SW 1271 (cell line): ENCODE results near the gene TNS1.

Source experiments
- DNase-seq, 2 experiments: peaks; one replicate each; lab custom pipeline; 2025; lab: John Stamatoyannopoulos, UW

Gene TNS1

DNA sequence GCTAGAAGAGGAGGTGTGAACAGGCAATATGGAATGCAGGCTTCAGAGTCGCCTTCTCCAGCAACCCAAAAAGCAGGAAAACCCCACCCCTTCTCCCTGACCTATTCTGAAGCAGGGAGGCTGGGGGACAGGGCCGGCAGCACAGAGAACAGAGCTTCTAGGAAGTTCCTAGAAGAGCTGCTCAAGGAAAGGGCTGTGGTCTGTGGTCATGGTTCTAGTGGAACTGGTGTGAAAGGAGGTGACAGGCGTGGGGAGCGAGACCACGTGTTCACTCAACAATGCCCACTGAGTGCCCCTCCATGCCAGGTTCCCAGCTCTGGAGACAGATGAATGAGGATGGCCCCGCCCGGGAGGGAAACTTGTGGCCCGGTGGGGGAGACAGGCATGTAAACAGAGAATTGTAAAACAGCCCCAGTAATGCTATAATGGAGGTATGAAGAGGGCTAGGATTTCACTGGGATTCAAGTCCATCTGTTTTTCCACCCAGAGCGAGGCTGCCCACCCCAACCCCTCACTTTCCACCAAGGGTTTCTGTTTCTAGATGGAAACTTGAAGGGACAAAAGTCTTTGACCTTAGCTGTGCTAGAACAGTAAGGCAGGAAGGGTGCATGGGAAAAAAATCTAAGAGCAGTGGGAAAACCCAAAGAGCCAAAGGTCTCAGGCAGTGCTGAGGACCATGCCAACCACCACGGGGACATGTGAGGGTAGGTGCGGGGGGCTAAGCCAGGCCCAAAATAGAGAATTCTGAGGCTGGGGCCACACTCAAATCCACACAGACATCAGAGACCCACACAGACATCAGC lies 71.8 kb downstream of the TNS1 start:
- no peak for DNase-seq

DNA sequence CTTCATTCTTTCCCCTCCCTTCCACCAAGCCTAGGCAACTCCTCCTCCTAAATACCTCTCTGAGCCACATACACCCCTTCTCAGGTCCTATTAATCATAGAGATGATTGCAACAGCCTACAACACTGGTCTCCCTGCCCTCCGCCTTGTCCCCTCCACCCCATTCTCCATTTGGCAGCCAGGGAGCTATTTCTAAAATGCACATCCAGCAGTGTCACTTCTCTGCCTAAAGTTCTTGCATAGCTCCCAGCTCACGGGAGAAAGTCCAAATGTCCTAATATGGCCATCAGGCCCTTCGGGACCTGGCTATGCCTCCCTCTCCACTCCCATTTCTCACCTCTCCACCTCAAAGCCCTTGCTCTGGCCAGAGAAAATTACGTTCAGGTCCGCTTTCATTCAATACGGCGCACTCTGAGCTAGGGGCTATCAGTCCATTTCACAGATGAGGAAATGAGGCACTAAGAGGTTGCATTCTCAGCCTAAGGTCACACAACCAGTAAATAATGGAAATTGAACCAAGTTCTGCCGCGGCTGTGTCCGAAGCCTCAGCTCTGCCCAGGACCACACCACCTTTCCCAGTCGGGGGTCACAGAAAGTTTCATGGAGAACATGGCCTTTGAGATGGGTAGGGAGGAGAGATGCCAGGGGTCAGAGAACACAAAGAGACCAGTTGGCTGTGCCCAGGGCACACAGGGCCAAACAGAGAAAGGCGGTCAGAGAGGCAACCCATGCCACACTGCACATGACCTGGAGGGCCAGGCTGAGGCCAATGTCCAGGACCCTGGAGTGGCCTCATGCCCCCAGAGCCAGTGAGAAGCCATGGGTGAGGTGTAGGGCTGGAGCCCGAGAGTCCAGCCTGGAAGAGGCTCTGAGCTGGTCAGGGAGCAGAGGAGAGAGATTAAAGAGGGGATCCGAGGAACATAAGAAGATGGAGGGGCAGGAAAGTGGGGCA lies 72.8 kb downstream of the TNS1 start:
- DNase-seq: no peak

DNA sequence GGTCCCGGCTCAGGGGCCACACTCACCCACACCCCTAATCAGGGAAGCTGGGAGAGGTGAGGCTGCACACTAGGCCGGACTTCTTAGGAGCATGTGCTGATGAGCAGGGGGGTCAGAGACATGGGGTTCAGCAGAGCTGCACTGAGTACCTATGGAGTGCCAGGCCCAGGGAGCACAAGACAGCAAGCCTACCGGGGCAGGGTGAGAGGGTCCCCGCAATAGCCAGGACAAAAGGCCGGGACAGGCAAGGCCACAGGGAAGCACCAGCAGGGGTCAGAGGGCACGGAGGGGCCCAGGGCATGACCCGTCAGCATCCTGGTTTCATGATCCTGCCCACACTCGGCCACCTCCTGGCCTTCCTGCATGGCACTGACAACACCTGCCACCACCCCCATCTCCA lies 73.5 kb downstream of the TNS1 start:
- no peak for DNase-seq

DNA sequence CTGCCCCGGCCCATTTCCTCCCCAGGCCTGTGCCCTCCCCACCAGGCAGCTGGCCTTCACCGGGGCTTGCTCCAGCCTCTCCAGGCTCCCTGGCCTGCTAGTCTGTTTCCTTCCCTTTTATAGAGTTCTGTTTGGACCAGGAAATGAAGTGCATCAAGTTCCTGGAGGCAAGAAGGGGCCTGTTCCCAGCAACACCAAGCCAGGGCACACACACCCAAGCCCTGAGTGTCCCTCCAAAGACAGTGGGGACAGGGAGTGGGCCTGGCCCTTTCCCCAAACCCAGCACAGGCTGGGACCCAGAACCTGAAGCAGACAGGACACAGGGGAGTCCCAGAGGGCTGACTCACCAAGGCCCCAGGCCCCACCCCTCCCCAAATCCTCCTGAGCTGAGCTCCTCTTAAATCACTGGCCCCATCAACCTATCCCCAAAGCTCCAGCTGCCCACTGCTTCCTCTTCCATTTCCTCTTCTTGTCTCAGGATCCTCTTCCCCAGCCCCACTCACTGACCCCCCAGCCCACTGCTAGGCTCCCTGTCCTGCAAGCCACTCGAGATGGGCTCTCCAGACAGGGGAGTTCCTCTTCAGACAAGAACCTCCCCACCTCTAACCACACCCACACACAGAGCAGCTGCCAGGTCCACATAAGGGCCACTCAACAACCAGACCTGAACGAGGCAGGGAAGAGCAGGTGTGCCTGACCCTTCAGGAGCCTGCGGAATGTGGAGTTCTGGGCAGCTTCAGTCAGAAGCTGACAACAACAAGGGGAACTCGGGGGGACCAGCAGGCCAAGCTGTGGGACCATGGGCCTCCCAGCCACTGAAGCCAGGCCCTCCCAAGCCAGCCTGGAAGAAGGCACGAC lies 74.2 kb downstream of the TNS1 start:
- DNase-seq: no peak

DNA sequence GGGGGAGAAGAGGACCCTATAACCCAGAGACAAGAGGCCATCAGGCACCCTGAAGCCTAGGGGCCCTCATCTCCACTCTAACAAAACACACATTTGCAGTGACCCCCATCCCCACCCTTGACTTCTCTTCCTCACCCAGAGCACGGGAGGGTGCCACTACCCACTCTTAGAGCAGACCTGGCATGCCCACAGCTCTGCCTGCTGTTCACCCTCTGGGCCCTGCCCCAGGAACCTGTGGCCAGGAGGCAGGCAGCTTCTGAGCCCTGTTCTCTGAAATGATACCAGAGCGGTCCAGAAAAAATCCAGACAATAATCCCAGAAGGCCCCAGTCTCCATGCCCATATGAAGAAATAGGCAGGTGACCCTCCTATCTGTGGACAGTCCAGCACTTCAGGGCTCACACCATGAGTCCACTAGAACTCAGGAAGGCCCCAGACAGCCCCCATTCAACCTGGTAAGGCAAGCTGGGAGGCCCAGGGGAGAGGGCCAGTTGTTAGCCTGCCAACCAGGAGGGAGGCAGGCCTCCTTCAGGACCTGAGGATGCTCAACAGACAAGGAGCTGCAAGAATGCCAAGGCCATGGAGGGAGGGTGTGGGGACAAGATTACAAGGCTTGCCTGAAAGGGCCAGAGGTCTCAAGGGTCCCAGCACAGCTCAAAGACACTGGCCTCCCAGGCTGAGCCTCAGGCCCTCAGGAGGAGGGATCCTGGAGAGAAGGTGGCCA lies 75.0 kb downstream of the TNS1 start:
- DNase-seq: no peak

DNA sequence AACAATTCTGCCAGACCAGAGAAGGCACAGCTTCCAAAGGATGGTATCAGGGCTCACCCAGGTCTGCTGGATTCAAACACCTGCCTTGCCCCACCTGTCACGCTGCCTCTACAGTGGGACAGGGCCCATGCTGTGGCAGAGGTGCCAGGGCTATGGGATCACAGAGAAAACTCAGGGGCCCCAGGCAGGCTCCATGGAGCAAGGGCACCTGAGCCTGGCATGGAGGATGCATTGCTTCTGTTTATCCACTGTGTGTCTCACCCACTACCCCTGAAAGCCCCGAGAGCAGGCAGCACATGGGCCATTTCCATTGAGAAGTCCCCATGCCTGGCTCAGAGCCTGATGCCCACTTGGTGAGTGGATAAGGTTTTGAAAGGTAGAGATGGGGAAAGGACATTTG lies 76.0 kb downstream of the TNS1 start:
- DNase-seq: no peak

DNA sequence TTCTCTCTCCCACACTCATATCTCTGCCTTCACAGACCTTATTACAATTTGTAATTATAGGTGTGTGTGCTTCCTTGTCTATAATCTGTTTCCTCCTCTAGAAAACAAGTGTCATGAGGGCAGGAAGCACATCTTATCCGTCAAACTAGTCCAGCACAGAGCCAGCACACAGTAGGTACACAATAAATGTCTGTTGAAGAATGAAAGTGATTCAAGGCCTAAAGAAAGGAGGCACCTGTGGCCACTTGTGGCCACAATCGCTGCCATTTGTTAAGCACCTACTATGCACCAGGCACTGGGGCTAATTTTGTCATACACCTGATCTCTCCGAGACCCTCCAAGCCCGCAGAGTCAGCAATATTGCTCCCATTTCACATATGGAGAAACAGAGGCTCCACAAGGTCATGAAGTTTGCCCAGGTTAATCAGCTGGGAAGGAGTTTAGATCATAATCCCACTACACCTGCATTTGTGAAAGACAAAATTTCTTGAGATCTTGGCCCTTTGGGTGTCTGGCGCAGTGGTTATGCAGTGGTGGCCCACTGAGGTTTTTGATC lies 78.4 kb downstream of the TNS1 start:
- no peak for DNase-seq

DNA sequence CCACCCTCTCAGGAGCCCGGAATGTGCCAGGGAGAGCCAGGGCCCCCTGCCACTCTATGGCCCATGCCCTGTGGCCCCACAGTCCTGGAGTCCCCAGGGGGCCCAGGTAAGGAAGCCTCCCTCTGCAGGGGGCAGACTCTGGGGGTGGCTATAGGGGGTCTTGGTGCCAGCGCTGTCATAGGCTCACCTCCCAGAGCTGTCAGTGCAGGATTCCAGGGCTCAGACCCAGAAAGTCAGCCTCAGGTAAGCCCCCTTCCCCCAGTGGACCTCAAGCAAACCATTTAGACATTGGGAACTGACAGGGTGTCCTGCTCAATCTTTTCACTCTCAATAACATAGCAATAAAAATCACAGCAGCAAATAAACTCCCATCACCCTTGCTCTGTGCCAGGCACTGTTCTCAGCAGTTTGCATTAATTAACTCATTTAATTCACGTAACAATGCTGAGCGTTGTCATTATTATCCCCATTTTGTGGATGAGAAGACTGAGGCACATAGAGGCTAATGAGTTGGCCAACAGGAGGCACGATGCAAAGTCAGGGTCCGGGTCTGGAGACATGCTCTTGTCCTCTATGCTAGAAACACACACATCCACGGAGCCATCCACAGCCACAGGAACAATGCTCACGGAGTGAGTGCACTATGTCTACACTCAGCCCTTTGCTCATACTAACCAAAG lies 79.6 kb downstream of the TNS1 start:
- no peak for DNase-seq

DNA sequence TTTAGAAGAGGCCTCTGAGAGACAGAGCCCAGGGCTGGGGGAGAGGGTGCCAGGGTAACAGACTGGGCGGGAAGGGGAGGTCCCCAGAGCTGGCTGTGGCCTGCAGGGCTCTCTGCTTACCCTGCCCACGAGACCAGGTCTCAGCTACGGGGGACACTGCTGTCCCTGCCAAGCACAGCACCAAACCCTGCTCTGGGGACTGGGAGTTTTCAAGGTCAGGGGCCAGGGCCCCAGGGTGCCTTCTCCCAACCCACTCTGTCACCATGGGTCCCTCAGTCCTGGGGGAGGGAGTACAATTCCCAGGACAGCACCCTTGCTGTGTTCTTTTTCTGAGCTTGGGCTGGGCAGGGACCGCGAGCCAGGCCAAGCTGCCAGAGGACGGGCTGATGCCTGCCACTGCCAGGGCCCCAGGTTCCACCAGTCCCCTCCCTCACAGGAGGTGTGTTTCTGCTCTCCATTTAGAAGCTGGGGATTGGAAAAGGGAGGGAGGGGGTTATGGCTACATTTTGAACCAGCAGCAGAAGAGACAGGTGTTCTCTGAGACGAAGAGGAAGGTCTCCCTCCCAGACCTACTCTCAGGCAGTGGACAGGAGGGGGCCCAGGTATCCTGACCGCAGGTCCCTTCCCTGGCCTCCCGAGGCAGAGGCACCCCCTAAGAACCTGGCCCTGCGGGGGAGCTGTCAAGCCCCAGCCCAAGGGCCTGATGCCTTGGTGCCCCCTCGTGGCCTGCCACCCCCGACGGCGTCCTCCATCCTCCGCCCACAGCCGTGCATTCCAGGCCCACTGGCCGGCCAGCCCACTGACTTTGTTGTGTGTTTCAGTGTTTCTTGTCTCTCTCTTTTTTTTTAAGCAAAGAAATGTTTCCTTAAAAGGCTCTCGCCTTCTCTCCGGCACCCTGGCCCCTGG lies 80.4 kb downstream of the TNS1 start:
- DNase-seq: no peak

DNA sequence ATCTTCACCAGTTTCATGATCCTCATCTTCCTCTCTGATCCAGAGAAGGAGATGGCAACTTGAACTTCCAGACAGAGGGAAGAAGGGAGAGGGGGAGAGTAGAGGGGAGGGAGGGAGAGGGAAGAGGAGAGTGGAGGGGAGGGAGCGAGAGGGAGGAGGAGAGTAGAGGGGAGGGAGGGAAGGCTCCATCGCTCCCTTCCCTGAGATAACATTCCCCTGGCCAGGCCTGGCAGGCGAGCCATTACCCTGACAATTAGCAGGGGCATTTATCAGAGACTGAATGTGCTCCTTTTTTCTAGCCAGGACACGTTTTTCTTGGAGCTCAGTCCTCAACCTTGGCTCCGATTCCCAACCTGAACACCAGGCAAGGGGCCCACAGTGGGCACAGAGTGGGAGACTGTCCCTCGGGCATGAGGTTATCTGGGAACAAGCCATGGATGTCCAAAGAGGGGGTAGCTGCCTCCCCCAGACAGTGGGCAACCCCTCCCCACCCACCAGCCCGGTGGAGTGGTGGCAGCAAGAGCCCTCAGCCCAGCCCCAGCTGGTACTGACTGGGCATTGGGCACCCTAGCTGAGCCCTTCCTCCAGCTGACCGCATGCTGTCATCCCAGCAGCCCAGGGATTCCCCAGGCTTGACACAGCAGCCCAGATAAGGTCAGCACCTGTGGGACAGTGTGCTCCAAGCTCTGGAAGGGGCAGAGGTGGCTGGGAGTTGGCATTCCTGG lies 81.8 kb downstream of the TNS1 start:
- no peak for DNase-seq

DNA sequence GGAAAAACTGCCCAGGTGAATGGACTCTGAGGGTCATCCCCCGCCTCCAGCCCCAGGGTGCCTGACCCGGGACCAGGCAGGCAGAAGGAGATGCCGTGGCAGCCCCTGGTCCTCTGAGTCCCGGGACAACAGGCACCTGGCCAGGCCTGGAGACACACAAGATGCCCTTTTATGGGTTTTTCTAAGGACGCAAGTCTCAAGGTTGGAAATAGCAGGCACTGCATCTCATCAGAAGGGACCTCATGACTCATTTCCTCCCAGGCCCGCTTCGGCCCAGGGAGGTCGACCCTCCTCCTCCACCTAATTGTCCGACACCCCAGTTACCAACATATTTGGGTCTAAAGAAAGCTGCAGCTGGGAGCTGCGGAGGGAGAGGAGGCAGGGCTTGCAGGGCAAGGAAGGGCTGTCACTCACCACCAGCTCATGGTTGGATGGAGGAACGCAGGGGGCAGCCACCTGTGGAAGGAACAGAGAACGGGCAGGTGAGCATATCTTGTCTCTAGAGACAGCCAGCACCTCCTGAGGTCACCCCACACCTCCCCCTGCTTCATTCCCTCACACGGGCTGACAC lies 82.9 kb downstream of the TNS1 start:
- DNase-seq: no peak

DNA sequence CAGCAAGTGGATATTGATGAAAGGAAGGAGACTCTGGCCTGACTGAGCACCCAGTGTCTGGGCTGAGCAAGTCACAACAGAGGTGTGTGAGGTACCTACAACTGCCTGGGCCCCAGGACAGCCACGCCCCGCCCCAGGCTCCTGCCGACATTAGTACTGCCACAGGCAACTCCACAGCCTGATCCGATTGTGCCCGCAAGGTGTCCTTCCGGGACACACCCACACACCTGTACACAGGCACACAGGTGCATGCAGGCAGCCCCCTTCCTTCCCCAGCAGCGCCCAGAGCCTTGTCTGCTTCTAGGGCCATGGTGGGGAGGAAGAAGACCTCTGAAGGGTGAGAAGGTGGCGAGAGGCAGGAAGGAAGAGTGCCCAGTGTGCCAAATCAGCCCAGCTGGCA lies 83.6 kb downstream of the TNS1 start:
- no peak for DNase-seq

DNA sequence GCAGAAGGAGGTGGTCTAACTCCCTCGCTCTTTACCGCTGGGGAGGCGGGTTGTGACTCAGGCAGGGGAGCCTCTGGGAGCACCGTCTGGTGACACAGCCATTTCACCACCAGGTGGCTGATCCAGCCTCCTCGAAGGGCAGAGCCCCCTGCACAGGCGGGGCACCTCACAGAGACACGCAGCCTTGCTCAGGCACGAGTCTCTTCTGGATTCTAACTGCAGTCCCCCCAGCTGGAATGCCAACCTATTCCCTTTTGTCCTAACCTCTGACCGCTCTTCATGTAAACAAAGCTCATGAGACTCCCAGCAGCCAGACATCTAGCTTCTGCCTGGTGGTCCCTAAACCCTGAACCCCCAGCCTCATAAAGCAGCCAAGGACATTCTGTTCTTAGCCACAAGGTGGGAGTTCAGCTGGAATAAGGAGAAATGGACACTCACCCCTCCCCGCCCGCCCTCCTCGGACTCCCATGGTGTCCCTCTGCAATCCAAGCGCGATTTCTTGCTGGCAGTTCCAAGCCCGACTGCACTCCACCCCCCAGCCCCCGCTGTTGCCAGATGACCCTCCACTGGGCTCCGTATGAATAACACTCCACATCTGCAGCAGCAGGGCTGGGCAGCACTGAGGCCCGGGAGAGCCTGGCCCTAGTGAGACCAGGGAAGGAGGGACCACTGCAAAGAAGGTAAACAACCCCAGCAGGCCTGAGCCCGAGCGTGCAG lies 84.3 kb downstream of the TNS1 start:
- DNase-seq: no peak

DNA sequence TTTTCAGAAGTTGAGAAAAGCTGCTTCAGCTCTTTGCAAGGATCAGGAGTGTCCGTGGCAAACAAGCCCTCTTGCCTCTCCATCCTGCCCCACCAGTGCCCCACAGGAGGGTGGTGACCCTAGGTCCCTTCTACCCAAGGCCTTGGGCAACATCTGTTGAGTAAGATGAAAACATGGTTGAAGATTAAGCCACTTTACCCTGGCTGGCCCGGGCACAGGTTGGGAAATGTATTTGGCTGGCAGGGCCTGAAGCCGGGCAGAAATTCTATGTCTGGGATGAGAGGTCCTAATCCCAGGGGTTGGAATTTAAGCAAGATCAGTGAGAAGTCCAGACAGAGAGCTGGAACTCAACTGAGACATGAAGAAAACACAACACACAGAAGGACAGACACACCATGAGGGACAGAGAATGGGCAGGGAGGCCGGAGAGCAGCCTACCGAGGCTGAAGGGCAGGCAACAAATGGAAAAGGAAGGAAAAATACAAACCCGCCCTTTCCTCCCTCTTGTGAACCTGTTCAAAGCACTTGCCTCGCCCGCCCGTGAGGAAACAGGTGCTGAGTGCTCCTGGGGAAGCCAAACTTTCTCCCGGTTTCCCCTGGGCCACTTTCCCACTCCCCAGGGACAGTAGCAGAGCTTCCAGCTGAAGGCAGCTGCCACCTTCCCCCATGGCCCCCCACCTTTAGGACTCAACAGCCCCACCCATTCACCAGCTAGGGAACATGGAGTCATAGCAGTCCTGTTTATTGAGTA lies 86.1 kb downstream of the TNS1 start:
- no peak for DNase-seq

DNA sequence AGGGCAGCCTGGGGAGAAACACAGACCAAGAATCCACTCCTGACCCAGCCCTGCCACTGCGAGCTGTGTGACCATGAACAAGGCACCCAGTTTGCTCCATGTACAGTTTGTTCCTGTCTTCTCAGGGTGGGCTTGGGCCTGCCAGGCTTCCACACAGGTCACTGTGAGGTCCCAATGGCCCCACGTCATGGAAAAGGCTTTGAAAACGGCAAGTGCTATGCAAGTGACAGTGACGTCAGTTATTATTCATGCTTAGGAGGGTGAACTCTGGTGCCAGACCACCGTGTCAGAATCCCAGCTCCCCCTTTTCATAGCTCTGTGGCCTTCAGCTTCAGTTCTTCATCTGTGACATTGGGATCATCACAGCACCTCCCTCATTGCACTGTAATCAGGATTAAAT lies 87.1 kb downstream of the TNS1 start:
- DNase-seq: no peak

DNA sequence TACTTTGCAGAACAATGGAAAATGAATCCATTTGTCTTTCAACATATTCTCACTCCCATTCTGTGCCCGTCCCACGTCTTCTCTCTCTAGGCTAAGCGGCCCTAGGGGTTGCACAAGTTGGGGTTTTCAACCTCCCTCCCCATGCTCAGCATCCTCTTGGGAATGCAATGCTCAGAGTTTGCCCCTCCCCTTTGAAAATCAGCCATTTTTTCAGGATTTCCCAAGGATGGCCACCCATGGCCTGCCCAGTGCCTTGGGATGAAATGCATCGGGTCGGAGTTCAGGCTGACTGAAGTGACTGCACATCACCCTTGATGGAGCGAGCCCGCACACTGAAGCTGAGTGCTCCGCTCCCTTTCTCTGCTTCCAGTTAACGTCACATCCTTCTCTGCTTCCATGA lies 87.9 kb downstream of the TNS1 start:
- DNase-seq: no peak

DNA sequence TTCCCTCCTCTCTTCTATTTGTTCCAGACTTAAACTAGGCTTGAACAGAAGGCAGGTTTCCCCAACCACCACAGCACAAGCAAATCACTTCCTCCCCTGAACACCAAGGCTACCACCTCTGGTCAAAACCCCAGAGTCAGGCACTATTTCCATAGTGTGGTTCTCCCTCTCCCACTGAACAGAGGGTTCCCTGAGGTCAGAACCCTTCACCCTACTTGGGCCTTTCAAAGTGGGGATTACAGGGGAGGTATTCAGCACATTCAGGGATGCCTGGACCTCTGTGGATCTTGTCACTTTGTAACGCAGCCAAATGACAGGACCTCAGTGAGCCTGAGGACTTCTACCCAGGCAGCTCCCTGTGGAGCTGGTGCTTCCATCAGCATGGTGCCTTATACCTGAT lies 88.7 kb downstream of the TNS1 start:
- DNase-seq: no peak
